Left colon (tissue), 2 donors: Measurements from ENCODE around the gene LYRM7. TPM values are rescaled to one million over a fixed set of nuclear protein-coding genes. Genes with fewer than 3 reads are reported as not detected.

Experiments used
- ATAC-seq: fragments of 200-7000 bp; cut with Tn5 transposase; one replicate; pipeline ENCODE4 v1.9.1; 2020; ENCODE audit warnings: mild to moderate bottlenecking, moderate library complexity
- DNase-seq, 2 donors: peaks; one replicate each; pipeline ENCODE4 v3.0.0-alpha.2; 2020
- intact Hi-C, 2 donors: fragments of 100-400 bp; cut with DNase I in 1 of 2; cut with micrococcal nuclease in 1 of 2; formaldehyde crosslinking; loops; one replicate each; pipeline versions ENCODE4 v1.11.2 to v1.14.0; 2022; cut with DNase I, micrococcal nuclease
- total RNA-seq, 2 donors: library from RNA; stranded (reverse); fragmentation: NEBNext Ultra II Directional; extraction: Animal tissue kit (Norgen Biotek cat#: 25700); gene quantifications; one replicate each; pipeline ENCODE4 v1.2.1, GENCODE V29; 2021
- donor health status: DM: no; HTN: no; CAD: no.
- donor health status: DM: yes; HTN: yes; CAD: no.

Gene LYRM7
- total RNA-seq, 2 donors from 2014 or later = 10.8 to 12.3 TPM

GRCh38 chr5:131210151-131210510, 39.4 kb downstream of the LYRM7 start:
- ATAC-seq = peak; percentile 39
- intact Hi-C loops = no loop called here
- no peak for DNase-seq

- DNase-seq (no peak), ATAC-seq (no peak)
- intact Hi-C loops = no loop called here
These were observed 40.9 kb downstream of the LYRM7 start for GRCh38 chr5:131211669-131212068.

- intact Hi-C loops = no loop called here
- ATAC-seq = no peak
These were observed 41.8 kb downstream of the LYRM7 start for GRCh38 chr5:131212471-131213021.

GRCh38 chr5:131214609-131215227, 44.0 kb downstream of the LYRM7 start:
- no peak for ATAC-seq
- intact Hi-C loops = no loop called here
- no peak for DNase-seq

More at GRCh38 chr5:131212471-131213021, 41.8 kb downstream of the LYRM7 start:
- DNase-seq = no peak

- intact Hi-C loops = no loop called here
- ATAC-seq = no peak
- no peak for DNase-seq
These were observed 47.0 kb downstream of the LYRM7 start for GRCh38 chr5:131217791-131218190.

GRCh38 chr5:131218392-131218791, 47.6 kb downstream of the LYRM7 start:
- ATAC-seq (no peak), DNase-seq (no peak)
- intact Hi-C loops = no loop called here

- intact Hi-C loops = no loop called here
These were observed 49.8 kb downstream of the LYRM7 start for GRCh38 chr5:131220566-131220965.

GRCh38 chr5:131221008-131221703, 50.4 kb downstream of the LYRM7 start:
- intact Hi-C loops = no loop called here
- ATAC-seq (no peak), DNase-seq (no peak)

More at GRCh38 chr5:131220566-131220965, 49.8 kb downstream of the LYRM7 start:
- DNase-seq (no peak), ATAC-seq (no peak)

- ATAC-seq (no peak), DNase-seq (no peak)
- intact Hi-C loops = no loop called here
These were observed 51.1 kb downstream of the LYRM7 start for GRCh38 chr5:131221888-131222287.

GRCh38 chr5:131222731-131223130, 52.0 kb downstream of the LYRM7 start:
- intact Hi-C loops = no loop called here
- DNase-seq (no peak), ATAC-seq (no peak)

GRCh38 chr5:131223751-131224386, 53.1 kb downstream of the LYRM7 start:
- intact Hi-C loops = no loop called here
- DNase-seq (no peak), ATAC-seq (peak; percentile 36)

- intact Hi-C loops = no loop called here
- DNase-seq (peak; percentile 50 to 59), ATAC-seq (peak; percentile 74)
These were observed 53.9 kb downstream of the LYRM7 start for GRCh38 chr5:131224387-131225201.

GRCh38 chr5:131225282-131225974, 54.7 kb downstream of the LYRM7 start:
- intact Hi-C loops = no loop called here
- ATAC-seq (peak; percentile 76), DNase-seq (no peak)

GRCh38 chr5:131226899-131227298, 56.2 kb downstream of the LYRM7 start:
- intact Hi-C loops = no loop called here
- no peak for DNase-seq
- no peak for ATAC-seq

GRCh38 chr5:131228646-131229045, 57.9 kb downstream of the LYRM7 start:
- intact Hi-C loops = no loop called here
- ATAC-seq (no peak), DNase-seq (no peak)

- intact Hi-C loops = no loop called here
- ATAC-seq (no peak), DNase-seq (no peak)
These were observed 58.9 kb downstream of the LYRM7 start for GRCh38 chr5:131229623-131230022.

- no peak for DNase-seq
- no peak for ATAC-seq
- intact Hi-C loops = no loop called here
These were observed 59.7 kb downstream of the LYRM7 start for GRCh38 chr5:131230406-131230805.

- ATAC-seq (peak; percentile 24), DNase-seq (no peak)
- intact Hi-C loops = no loop called here
These were observed 68.9 kb downstream of the LYRM7 start for GRCh38 chr5:131239686-131240085.
